Right lobe of liver (tissue), 4 donors: ENCODE results near the gene BASP1.

Source experiments
- POLR2A ChIP-seq: fragments of 450-650 bp; IDR thresholded peaks from one replicate; pipeline ENCODE4 v1.6.1; 2017; ENCODE audit warnings: antibody characterized with exemption, mild to moderate bottlenecking
- TF ChIP-seq, protein P1 (sequence below), 4 donors: fragments of 200-600 bp in 3 of 4; fragments of 450-650 bp in 1 of 4; IDR thresholded peaks; one replicate each; pipeline versions ENCODE4 v1.5.1 to v1.8.0; 2016 to 2022; ENCODE audit warnings: antibody characterized with exemption in 4 of 4, mild to moderate bottlenecking in 2 of 4
- donor health status: DM: no; HTN: no; CAD: no.
- donor health status: DM: no; HTN: no; CAD: no.
- donor health status: DM: no; HTN: yes; CAD: no.

DNA sequence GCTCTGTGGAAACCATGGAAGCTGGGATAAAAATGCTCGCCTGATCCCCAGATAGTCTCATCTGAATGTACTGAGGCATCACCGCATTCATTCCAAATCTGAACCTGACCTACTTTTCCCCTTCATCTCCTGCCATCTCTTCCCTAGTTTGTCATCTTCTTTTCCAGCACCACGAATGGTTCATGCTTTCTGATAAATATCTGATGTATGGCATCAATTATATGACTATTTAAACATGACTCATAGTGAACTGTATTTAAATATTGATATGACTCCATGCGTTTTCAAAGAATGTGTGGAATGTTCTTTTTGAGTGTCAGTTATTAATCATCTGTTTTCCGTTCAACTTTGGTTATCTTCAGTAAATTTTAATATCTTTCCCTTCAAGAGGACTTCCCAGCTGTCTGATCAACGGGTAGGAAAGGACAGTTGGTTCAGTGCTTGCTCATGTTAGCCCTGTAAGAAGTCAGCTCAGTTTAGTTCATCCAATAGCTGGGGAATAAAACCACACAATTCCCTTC is 21.1 kb downstream of the BASP1 start:
- TF ChIP-seq, protein P1, sequence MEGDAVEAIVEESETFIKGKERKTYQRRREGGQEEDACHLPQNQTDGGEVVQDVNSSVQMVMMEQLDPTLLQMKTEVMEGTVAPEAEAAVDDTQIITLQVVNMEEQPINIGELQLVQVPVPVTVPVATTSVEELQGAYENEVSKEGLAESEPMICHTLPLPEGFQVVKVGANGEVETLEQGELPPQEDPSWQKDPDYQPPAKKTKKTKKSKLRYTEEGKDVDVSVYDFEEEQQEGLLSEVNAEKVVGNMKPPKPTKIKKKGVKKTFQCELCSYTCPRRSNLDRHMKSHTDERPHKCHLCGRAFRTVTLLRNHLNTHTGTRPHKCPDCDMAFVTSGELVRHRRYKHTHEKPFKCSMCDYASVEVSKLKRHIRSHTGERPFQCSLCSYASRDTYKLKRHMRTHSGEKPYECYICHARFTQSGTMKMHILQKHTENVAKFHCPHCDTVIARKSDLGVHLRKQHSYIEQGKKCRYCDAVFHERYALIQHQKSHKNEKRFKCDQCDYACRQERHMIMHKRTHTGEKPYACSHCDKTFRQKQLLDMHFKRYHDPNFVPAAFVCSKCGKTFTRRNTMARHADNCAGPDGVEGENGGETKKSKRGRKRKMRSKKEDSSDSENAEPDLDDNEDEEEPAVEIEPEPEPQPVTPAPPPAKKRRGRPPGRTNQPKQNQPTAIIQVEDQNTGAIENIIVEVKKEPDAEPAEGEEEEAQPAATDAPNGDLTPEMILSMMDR (IDR thresholded peaks at IDR 0.05): no peak
- no peak for TF ChIP-seq POLR2A
